ENCODE data around the gene SMTN.

The SMTN gene

DNA sequence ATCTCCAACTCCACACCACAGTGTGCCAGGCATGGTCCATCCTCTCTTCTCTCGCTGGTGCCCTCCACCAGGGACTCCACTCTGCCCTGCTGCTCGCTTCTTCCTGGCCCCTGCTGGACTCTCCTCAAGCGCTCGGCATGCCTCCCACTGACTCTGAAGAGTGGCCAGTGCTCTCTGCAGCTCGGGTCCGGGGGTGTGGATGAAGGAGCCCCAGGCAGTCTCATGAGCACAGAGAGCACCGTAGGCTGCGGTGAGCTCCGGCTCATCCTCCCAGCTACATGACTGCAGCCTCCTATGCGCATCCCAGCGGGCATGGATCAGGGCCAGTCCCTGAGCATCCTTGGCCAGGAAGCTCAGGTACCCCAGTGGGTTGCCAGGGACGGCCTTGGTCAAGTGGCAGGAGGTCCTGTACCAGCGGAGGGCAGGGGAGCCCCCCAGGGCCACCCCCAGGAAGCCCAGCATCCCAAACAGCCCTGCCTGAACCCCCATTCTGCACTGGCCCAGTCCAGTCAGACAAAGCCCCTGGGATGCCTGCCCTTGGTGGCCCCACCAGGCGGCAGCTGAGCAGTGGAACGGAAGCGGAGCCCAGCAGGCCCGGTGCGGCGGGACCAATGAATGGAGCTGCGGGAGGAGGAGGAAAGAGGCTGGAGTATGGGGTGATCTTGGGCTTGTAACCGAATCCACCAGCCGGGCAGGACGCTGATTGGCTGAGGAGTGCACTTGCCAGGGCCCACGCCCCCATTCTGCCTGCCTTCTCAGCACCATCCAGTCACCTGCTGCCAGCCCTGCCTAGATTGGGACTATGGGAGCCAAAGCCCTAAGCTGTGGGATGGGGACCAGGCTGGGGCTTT is 59.0 kb downstream of the SMTN start, which contains the start of gene PLA2G3:
Gene PLA2G3 (minus strand): TSS at position 643 of the 851 bp plus-strand sequence. CDS start 154 bp downstream, at position 489.
- H3K27me3 ChIP-seq (ENCODE audit: insufficient read depth, poor library complexity, severe bottlenecking): no peaks in the 10 kb centered on the region
- no peak within 1 kb of the TSS for H3K27ac ChIP-seq (replicated peaks)
- no peak for TF ChIP-seq POLR2AphosphoS5 (IDR thresholded peaks at IDR 0.05; ENCODE audit: low read depth)
- TF ChIP-seq, protein P1, sequence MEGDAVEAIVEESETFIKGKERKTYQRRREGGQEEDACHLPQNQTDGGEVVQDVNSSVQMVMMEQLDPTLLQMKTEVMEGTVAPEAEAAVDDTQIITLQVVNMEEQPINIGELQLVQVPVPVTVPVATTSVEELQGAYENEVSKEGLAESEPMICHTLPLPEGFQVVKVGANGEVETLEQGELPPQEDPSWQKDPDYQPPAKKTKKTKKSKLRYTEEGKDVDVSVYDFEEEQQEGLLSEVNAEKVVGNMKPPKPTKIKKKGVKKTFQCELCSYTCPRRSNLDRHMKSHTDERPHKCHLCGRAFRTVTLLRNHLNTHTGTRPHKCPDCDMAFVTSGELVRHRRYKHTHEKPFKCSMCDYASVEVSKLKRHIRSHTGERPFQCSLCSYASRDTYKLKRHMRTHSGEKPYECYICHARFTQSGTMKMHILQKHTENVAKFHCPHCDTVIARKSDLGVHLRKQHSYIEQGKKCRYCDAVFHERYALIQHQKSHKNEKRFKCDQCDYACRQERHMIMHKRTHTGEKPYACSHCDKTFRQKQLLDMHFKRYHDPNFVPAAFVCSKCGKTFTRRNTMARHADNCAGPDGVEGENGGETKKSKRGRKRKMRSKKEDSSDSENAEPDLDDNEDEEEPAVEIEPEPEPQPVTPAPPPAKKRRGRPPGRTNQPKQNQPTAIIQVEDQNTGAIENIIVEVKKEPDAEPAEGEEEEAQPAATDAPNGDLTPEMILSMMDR (IDR thresholded peaks at IDR 0.05; ENCODE audit: insufficient read depth, low read length): no peak
- no peak for TF ChIP-seq SPI1 (IDR thresholded peaks at IDR 0.05; ENCODE audit: borderline replicate concordance, low read depth)
- TF ChIP-seq, protein P2, sequence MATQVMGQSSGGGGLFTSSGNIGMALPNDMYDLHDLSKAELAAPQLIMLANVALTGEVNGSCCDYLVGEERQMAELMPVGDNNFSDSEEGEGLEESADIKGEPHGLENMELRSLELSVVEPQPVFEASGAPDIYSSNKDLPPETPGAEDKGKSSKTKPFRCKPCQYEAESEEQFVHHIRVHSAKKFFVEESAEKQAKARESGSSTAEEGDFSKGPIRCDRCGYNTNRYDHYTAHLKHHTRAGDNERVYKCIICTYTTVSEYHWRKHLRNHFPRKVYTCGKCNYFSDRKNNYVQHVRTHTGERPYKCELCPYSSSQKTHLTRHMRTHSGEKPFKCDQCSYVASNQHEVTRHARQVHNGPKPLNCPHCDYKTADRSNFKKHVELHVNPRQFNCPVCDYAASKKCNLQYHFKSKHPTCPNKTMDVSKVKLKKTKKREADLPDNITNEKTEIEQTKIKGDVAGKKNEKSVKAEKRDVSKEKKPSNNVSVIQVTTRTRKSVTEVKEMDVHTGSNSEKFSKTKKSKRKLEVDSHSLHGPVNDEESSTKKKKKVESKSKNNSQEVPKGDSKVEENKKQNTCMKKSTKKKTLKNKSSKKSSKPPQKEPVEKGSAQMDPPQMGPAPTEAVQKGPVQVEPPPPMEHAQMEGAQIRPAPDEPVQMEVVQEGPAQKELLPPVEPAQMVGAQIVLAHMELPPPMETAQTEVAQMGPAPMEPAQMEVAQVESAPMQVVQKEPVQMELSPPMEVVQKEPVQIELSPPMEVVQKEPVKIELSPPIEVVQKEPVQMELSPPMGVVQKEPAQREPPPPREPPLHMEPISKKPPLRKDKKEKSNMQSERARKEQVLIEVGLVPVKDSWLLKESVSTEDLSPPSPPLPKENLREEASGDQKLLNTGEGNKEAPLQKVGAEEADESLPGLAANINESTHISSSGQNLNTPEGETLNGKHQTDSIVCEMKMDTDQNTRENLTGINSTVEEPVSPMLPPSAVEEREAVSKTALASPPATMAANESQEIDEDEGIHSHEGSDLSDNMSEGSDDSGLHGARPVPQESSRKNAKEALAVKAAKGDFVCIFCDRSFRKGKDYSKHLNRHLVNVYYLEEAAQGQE (IDR thresholded peaks at IDR 0.05; ENCODE audit: insufficient replicate concordance, low read depth): no peak
- TF ChIP-seq GABPA (IDR thresholded peaks at IDR 0.05; ENCODE audit: low read depth): no peak
- H3K4me3 ChIP-seq (replicated peaks; ENCODE audit: insufficient read depth, low read length): no peak within 1 kb of the TSS
- DNase-seq (ENCODE audit: low read depth in 1 of 2, low spot score in 1 of 2): no peak

DNA sequence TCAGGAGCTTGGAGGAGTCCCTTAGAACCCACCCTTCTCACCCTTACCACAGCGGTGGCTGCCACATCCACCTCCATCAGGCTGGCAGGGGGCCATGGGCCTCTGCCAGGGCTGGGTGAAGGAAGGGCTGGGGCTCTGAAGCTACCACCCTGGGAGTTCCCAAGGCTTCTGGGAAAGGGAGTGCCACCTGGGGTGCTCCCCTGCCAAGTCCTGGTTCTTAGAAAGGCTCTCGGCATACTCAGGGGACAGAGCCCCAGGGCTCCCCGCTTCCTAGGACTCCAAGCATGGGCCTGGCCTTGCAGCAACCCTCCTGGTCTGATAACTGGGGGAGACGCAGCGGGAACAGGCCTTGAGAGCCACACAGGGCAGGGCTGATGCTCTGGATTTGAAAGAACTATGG is 59.6 kb downstream of the SMTN start:
- Histone ChIP-seq H3K4me3 (replicated peaks; ENCODE audit: insufficient read depth, low read length) (no peak overlapping the region), H3K27ac (replicated peaks) (no peak overlapping the region), H3K27me3 (ENCODE audit: insufficient read depth, poor library complexity, severe bottlenecking) (no peaks in the 10 kb centered on the region)
- no peak for DNase-seq (ENCODE audit: low read depth in 1 of 2, low spot score in 1 of 2)
- TF ChIP-seq SPI1 (IDR thresholded peaks at IDR 0.05; ENCODE audit: borderline replicate concordance, low read depth) (no peak), GABPA (IDR thresholded peaks at IDR 0.05; ENCODE audit: low read depth) (no peak), POLR2AphosphoS5 (IDR thresholded peaks at IDR 0.05; ENCODE audit: low read depth) (no peak)
- TF ChIP-seq, protein P2 (IDR thresholded peaks at IDR 0.05; ENCODE audit: insufficient replicate concordance, low read depth): no peak
- TF ChIP-seq, protein P1 (IDR thresholded peaks at IDR 0.05; ENCODE audit: insufficient read depth, low read length): no peak

DNA sequence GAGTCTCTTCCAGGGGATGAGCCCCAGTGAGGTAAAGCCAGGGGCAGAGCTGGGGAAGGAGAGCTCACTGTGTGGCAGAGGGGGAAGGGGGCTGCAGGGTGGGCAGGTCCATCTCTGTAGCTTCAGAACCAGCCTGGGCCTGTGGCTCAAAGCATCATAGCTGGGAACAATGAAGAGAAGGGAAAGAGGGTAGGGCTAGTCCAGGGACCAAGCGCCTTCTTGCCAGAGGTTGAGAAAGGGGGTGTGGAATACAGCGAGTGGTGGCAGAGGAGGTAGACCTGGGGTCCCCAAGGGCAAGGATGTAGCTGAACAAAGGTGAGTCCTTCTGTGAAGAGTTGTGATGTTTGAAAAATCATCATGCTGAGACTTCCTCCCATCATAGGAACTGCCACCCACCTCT is 60.4 kb downstream of the SMTN start:
- DNase-seq (ENCODE audit: low read depth in 1 of 2, low spot score in 1 of 2): no peak
- H3K4me3 ChIP-seq (replicated peaks; ENCODE audit: insufficient read depth, low read length): no peak overlapping the region
- no peak overlapping the region for H3K27ac ChIP-seq (replicated peaks)
- no peaks in the 10 kb centered on the region for H3K27me3 ChIP-seq (ENCODE audit: insufficient read depth, poor library complexity, severe bottlenecking)
- TF ChIP-seq, protein P2 (IDR thresholded peaks at IDR 0.05; ENCODE audit: insufficient replicate concordance, low read depth): no peak
- TF ChIP-seq GABPA (IDR thresholded peaks at IDR 0.05; ENCODE audit: low read depth): no peak
- no peak for TF ChIP-seq SPI1 (IDR thresholded peaks at IDR 0.05; ENCODE audit: borderline replicate concordance, low read depth)
- TF ChIP-seq POLR2AphosphoS5 (IDR thresholded peaks at IDR 0.05; ENCODE audit: low read depth): no peak
- TF ChIP-seq, protein P1 (IDR thresholded peaks at IDR 0.05; ENCODE audit: insufficient read depth, low read length): no peak

All from HL-60 (cell line).